GM12874 (cell line): ENCODE measurements around the gene CXCL6.

ENCODE experiments used
- CTCF ChIP-seq: IDR thresholded peaks from 2 replicates; pipeline ENCODE4 v1.5.1; 2011; ENCODE audit warnings: low read depth, mild to moderate bottlenecking, control low read depth, low read length, moderate library complexity; ENCODE audit not compliant: insufficient read depth

CXCL6 gene

GRCh38 chr4:73866246-73866645, 29.8 kb downstream of the CXCL6 start:
- no peak for TF ChIP-seq CTCF

- TF ChIP-seq CTCF = no peak
Observed at GRCh38 chr4:73867783-73868182, 31.3 kb downstream of the CXCL6 start.

DNA sequence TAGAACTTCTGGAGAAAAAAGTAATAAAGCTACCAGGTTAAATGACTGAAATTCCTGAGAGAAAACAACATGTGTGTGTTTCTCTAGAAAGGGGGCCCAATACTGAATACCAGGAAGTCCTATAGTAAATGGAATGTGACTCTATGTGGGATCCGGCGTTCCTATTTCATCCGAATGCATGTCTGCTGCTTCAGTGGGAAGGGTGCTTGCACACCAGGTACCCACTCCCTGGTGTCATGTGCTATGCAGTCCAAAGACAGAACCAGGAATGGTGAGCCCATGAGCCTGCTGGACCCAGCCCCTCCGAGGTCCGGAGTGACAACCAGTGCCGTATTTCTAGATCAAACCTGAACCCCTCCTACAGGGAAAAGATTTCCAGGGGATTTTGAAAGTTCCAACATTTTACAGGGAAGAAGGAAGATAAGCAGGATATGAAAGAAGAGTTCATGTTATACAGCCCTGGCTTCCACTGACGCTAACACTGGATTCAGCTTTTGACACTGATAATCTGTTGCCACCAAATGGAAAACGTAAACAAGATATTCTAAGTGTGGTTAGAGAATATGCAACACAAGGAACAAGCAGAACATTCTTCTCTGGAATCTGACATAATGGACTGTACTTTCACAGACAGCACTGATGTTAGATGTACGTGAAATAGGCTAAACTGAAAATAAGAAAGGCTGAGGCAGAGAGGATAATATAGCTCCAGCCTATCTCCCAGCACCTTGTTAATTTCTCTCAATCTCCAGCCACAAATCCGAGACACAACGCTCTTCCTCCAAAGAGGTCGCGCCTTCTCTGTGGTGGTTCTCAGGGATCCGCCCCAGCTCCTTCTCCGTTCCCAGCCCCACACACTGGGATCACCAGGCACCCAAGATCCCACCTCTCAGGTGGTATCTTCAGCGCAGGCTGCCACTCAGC, 32.0 kb downstream of the CXCL6 start:
- TF ChIP-seq CTCF = no peak

- no peak for TF ChIP-seq CTCF
Observed at GRCh38 chr4:73869130-73870055, 32.9 kb downstream of the CXCL6 start, which contains the start of gene CXCL1. TSS of gene CXCL1 (plus strand) at chr4:73869393. CDS start at chr4:73869471, 78 bp downstream.

- no peak for TF ChIP-seq CTCF
Observed at GRCh38 chr4:73870260-73870659, 33.8 kb downstream of the CXCL6 start.

DNA sequence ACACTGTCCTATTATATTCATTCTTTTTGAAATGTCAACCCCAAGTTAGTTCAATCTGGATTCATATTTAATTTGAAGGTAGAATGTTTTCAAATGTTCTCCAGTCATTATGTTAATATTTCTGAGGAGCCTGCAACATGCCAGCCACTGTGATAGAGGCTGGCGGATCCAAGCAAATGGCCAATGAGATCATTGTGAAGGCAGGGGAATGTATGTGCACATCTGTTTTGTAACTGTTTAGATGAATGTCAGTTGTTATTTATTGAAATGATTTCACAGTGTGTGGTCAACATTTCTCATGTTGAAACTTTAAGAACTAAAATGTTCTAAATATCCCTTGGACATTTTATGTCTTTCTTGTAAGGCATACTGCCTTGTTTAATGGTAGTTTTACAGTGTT, 34.3 kb downstream of the CXCL6 start:
- no peak for TF ChIP-seq CTCF

DNA sequence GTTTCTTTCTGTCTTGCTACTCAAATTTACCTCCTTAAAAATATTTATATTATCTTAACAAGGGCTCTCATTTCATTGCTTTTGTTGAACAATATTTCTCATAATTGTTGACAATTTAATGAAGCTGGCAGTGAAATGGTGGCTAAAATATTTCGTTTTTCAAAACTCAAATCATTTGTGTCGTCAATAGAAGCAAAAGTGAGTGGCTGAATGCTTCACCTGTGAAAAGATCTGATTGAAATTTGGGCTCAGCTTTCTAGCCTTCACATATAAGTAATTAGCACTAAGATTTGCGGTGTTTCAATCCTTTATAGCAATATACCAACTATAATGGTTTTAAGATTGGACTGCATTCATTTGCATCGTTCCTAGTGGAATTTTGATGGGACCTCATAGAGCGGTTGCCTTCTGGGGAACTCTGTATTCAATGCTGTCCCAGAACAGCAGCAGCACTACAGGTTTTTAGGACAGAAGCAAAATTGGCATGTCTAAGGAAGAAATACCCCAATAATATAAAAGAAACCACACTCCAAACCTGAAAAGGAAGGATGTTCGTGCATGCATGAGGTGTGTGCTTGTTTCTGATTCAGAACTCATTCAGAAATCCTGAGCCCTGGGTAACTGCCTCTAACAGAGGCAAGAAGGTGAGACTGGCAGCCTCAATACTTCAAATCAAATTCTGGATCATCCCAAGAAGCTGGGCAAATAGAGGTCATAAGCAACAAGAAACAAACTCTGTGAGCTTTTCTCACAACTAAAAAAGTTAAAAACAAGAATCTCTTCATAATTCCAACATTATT, 35.2 kb downstream of the CXCL6 start:
- TF ChIP-seq CTCF = no peak
